Breast epithelium (tissue), 3 donors: ENCODE results near the gene NELL2.

ENCODE experiments used
- CTCF ChIP-seq, 3 donors: fragments of 450-650 bp; IDR thresholded peaks; one replicate each; pipeline ENCODE4 v1.5.1; 2016 to 2017; ENCODE audit warnings: antibody characterized with exemption in 3 of 3, mild to moderate bottlenecking in 3 of 3, moderate library complexity in 3 of 3
- POLR2A ChIP-seq: fragments of 450-650 bp; IDR thresholded peaks from one replicate; pipeline ENCODE4 v1.6.1; 2016; ENCODE audit warnings: antibody characterized with exemption, mild to moderate bottlenecking, moderate library complexity

GRCh38 chr12:44465139-44465538 lies 411.0 kb downstream of the NELL2 start:
- TF ChIP-seq CTCF (IDR thresholded peaks at IDR 0.05) (no peak), POLR2A (no peak)
